Mucosa of descending colon (tissue), 3 donors: Measurements from ENCODE around the gene SCTR. TPM values are rescaled to one million over a fixed set of nuclear protein-coding genes. Genes with fewer than 3 reads are reported as not detected.

Experiments used
- ATAC-seq: fragments of 200-7000 bp; cut with Tn5 transposase; one replicate; pipeline ENCODE4 v1.9.1; 2020; ENCODE audit warnings: mild to moderate bottlenecking, moderate library complexity
- DNase-seq, 3 donors: peaks; one replicate each; pipeline ENCODE4 v3.0.0-alpha.2; 2020
- H3K36me3 ChIP-seq: fragments of 200-600 bp; one replicate; pipeline ENCODE4 v1.8.0; 2021; ENCODE audit warnings: low read depth, mild to moderate bottlenecking
- H3K4me1 ChIP-seq: fragments of 200-600 bp; one replicate; pipeline ENCODE4 v1.8.0; 2021; ENCODE audit warnings: low read depth, mild to moderate bottlenecking
- H3K4me3 ChIP-seq: fragments of 200-600 bp; one replicate; pipeline ENCODE4 v1.8.0; 2021; ENCODE audit warnings: mild to moderate bottlenecking
- H3K9me3 ChIP-seq: fragments of 200-600 bp; one replicate; pipeline ENCODE4 v1.8.0; 2021; ENCODE audit warnings: mild to moderate bottlenecking
- intact Hi-C, 2 donors: fragments of 100-400 bp; cut with DNase I in 1 of 2; cut with micrococcal nuclease in 1 of 2; formaldehyde crosslinking; loops; one replicate each; pipeline versions ENCODE4 v1.11.0 to v1.11.1; 2022; cut with DNase I, micrococcal nuclease
- total RNA-seq, 3 donors: library from RNA; stranded (reverse); fragmentation: NEBNext Ultra II Directional in 2 of 3; extraction: Animal tissue kit (Norgen Biotek cat#: 25700) in 2 of 3; gene quantifications; one replicate each; pipeline versions ENCODE4 v1.2.1 to v1.2.4, GENCODE V29; 2021 to 2023
- TF ChIP-seq, protein P1 (sequence below): fragments of 200-600 bp; IDR thresholded peaks from one replicate; pipeline ENCODE4 v1.8.0; 2022; ENCODE audit warnings: antibody characterized with exemption, mild to moderate bottlenecking
- donor health status: DM: no; HTN: no; CAD: no; lungs with moderate emphysema.
- donor health status: DM: no; HTN: no; CAD: no.
- donor health status: DM: no; HTN: yes; CAD: no.

SCTR gene
- total RNA-seq, 3 donors from 2014 or later, result 0.25 to 0.32 TPM; not detected in 1

DNA sequence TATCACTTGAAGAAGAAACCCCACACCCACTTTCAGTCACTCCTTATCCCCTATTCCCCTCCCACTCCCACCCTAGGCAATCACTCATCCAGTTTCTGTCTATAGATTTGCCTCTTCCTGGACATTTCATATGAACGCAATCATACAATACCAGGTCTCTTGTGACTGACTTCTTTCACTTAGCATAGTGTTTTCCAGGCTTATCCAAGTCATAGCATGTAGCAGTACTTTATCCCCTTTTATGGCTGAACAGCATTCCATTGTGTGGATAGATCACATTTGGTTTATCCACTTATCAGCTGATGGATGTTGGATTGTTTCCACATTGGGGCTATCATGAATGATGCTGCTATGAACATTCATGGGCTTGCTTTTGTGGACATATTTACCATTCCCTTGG lies 26.6 kb upstream of the SCTR start:
- no peaks in the 10 kb centered on the region for H3K4me1 ChIP-seq
- no peak for DNase-seq
- intact Hi-C loops, result no loop called here
- no peak overlapping the region for H3K4me3 ChIP-seq
- ATAC-seq, result no peak
- TF ChIP-seq, protein P1, sequence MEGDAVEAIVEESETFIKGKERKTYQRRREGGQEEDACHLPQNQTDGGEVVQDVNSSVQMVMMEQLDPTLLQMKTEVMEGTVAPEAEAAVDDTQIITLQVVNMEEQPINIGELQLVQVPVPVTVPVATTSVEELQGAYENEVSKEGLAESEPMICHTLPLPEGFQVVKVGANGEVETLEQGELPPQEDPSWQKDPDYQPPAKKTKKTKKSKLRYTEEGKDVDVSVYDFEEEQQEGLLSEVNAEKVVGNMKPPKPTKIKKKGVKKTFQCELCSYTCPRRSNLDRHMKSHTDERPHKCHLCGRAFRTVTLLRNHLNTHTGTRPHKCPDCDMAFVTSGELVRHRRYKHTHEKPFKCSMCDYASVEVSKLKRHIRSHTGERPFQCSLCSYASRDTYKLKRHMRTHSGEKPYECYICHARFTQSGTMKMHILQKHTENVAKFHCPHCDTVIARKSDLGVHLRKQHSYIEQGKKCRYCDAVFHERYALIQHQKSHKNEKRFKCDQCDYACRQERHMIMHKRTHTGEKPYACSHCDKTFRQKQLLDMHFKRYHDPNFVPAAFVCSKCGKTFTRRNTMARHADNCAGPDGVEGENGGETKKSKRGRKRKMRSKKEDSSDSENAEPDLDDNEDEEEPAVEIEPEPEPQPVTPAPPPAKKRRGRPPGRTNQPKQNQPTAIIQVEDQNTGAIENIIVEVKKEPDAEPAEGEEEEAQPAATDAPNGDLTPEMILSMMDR, result no peak
- H3K36me3 ChIP-seq, result no peaks in the 10 kb centered on the region
- H3K9me3 ChIP-seq, result no peaks in the 10 kb centered on the region

DNA sequence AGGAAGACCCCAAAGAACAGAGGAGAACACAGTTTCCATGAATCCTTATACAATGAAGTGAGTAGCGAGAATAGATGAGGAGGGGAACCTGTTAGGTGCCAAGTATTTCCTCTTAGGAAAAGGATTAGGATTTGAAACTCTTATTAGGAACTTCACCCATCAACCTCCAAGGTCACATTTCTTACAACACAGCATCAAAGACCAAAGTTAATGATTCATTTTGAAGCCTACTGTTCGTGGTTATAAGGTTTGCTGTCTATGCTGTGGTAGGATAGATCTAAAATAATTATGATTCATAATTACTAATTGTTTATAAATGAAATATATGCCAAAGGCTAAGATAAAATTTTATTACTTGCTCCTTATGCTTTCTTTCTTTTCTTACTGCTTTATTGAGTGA lies 26.1 kb upstream of the SCTR start:
- Histone ChIP-seq H3K4me1 (peaks cover 4% of the 10 kb centered on the region), H3K9me3 (no peaks in the 10 kb centered on the region), H3K36me3 (no peaks in the 10 kb centered on the region), H3K4me3 (no peak overlapping the region)
- TF ChIP-seq, protein P1, result no peak
- no peak for DNase-seq
- intact Hi-C loops, result no loop called here
- no peak for ATAC-seq

- Histone ChIP-seq H3K4me3 (no peak overlapping the region), H3K4me1 (peaks cover 9% of the 10 kb centered on the region), H3K9me3 (no peaks in the 10 kb centered on the region), H3K36me3 (no peaks in the 10 kb centered on the region)
- intact Hi-C loops, result no loop called here
- DNase-seq (no peak), ATAC-seq (no peak)
- TF ChIP-seq, protein P1, result no peak
These were observed 25.0 kb upstream of the SCTR start for GRCh38 chr2:119549241-119549640.

- intact Hi-C loops, result no loop called here
- DNase-seq (no peak), ATAC-seq (no peak)
- Histone ChIP-seq H3K9me3 (no peaks in the 10 kb centered on the region), H3K4me3 (no peak overlapping the region), H3K4me1 (peaks cover 11% of the 10 kb centered on the region), H3K36me3 (no peaks in the 10 kb centered on the region)
- TF ChIP-seq, protein P1, result no peak
These were observed 24.3 kb upstream of the SCTR start for GRCh38 chr2:119548516-119549120.

DNA sequence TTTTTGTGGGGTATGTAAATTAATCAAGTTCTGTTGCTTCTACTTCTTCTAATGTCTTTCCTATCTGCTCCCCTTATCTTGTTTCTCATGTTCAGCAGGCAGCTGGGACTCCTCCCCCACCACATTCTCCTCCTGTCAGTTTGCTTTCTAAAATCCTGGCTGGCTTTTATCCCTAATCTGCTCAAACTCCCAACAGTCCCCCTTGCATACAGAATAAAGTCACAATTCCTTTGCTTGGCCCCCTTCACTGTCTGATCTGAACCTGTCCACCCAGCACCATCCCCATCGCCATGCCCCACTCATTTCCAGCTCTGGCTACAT lies 22.1 kb upstream of the SCTR start:
- peaks cover 11% of the 10 kb centered on the region for H3K4me1 ChIP-seq
- ATAC-seq (no peak), DNase-seq (no peak)
- no peaks in the 10 kb centered on the region for H3K9me3 ChIP-seq
- no peaks in the 10 kb centered on the region for H3K36me3 ChIP-seq
- H3K4me3 ChIP-seq, result no peak overlapping the region
- intact Hi-C loops, result no loop called here
- TF ChIP-seq, protein P1, result no peak
